Neural progenitor cell (in vitro differentiated cells): ENCODE data around the gene CACNG3. TPM values are rescaled to one million over a fixed set of nuclear protein-coding genes. Genes with fewer than 3 reads are reported as not detected.

Experiments used
- DNase-seq: peaks from one replicate; pipeline ENCODE4 v3.0.0-alpha.2; 2016; ENCODE audit warnings: low spot score
- H2AFZ ChIP-seq: fragments of 200-600 bp; sonication (generic); replicated peaks from 2 replicates; pipeline ENCODE4 v1.6.1; 2016; ENCODE audit warnings: antibody characterized with exemption
- H3F3A ChIP-seq: fragments of 200-600 bp; sonication (generic); 2 replicates; pipeline ENCODE4 v1.6.1; 2016; ENCODE audit warnings: antibody characterized with exemption, low read depth
- H3K27ac ChIP-seq: fragments of 200-600 bp; sonication (generic); 2 replicates; pipeline ENCODE4 v1.5.1; 2016; ENCODE audit warnings: mild to moderate bottlenecking
- H3K27me3 ChIP-seq: fragments of 200-600 bp; sonication (generic); 2 replicates; pipeline ENCODE4 v1.6.1; 2016; ENCODE audit warnings: mild to moderate bottlenecking, moderate library complexity
- H3K36me3 ChIP-seq: fragments of 200-600 bp; sonication (generic); 2 replicates; pipeline ENCODE4 v1.5.1; 2016
- H3K4me1 ChIP-seq: fragments of 200-600 bp; sonication (generic); 2 replicates; pipeline ENCODE4 v1.6.1; 2016; ENCODE audit warnings: mixed run types
- H3K4me2 ChIP-seq: fragments of 200-600 bp; sonication (generic); 2 replicates; pipeline ENCODE4 v1.6.1; 2016
- H3K4me3 ChIP-seq: fragments of 200-600 bp; sonication (generic); 2 replicates; pipeline ENCODE4 v1.5.1; 2016
- H3K79me2 ChIP-seq: fragments of 200-600 bp; sonication (generic); 2 replicates; pipeline ENCODE4 v1.6.1; 2016; ENCODE audit warnings: low read depth
- H3K9ac ChIP-seq: fragments of 200-600 bp; sonication (generic); 2 replicates; pipeline ENCODE4 v1.6.1; 2016
- H3K9me3 ChIP-seq: fragments of 200-600 bp; sonication (generic); 2 replicates; pipeline ENCODE4 v1.5.1; 2016; ENCODE audit warnings: low read depth
- H4K20me1 ChIP-seq: fragments of 200-600 bp; sonication (generic); 2 replicates; pipeline ENCODE4 v1.6.1; 2016; ENCODE audit warnings: low read depth
- H3K27ac Mint-ChIP-seq: 3 replicates; pipeline ENCODE4 v1.8.0; 2021; ENCODE audit warnings: mixed read lengths
- H3K27me3 Mint-ChIP-seq: 2 replicates; pipeline ENCODE4 v1.8.0; 2022; ENCODE audit warnings: low read depth, mild to moderate bottlenecking, inconsistent platforms, moderate library complexity, mixed read lengths; ENCODE audit not compliant: insufficient read depth
- H3K36me3 Mint-ChIP-seq: 3 replicates; pipeline ENCODE4 v1.8.0; 2021; ENCODE audit warnings: mixed read lengths
- H3K4me1 Mint-ChIP-seq: 3 replicates; pipeline ENCODE4 v1.8.0; 2021; ENCODE audit warnings: mixed read lengths
- H3K4me3 Mint-ChIP-seq: 3 replicates; pipeline ENCODE4 v1.8.0; 2021; ENCODE audit warnings: mild to moderate bottlenecking, moderate library complexity, mixed read lengths
- H3K9me3 Mint-ChIP-seq: 3 replicates; pipeline ENCODE4 v1.8.0; 2020; ENCODE audit warnings: mixed read lengths
- CTCF ChIP-seq: fragments of 200-600 bp; sonication (generic); IDR thresholded peaks from 2 replicates; pipeline ENCODE4 v1.5.1; 2017; ENCODE audit warnings: antibody characterized with exemption, mild to moderate bottlenecking
- EZH2 ChIP-seq: fragments of 200-600 bp; sonication (generic); IDR thresholded peaks from 2 replicates; pipeline ENCODE4 v1.6.1; 2017; ENCODE audit warnings: antibody characterized with exemption, mild to moderate bottlenecking, moderate library complexity
- EZH2phosphoT487 ChIP-seq: fragments of 200-600 bp; sonication (generic); IDR thresholded peaks from 2 replicates; pipeline ENCODE4 v1.6.1; 2017; ENCODE audit warnings: antibody characterized with exemption
- total RNA-seq: library from RNA; depleted of rRNA; stranded (reverse); fragments of >200 nt; gene quantifications from 2 replicates; pipeline ENCODE4 v1.2.3, GENCODE V29; 2015; ENCODE audit warnings: low replicate concordance

CACNG3 gene
- total RNA-seq, 1 donor from 2014 or later: not detected

DNA sequence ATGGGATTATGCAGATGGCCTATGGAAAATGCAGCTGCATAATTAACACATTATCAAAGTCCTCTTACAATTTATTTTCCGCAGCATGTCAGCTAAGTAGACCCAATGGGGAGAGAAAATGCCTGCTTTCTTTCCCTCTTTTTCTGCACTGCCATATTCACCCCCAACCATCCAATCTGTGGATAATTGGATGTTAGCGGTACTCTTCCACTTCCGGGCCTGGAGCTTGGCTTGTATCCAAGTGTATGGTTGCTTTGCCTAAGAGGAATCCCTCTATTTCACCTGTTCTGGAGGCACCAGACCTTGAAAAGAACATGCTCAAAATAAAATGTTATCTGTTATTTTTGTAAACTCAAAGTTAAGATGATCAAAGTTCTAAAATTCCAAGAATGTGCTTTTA is 41.1 kb upstream of the CACNG3 start:
- Mint-ChIP-seq H3K27ac (no peak overlapping the region), H3K36me3 (no peaks in the 10 kb centered on the region), H3K27me3 (peaks cover 9% of the 10 kb centered on the region), H3K4me1 (peaks cover 5% of the 10 kb centered on the region), H3K4me3 (no peak overlapping the region), H3K9me3 (peaks cover 2% of the 10 kb centered on the region)
- Histone ChIP-seq H3K9ac (no peak overlapping the region), H3K9me3 (no peaks in the 10 kb centered on the region), H3K79me2 (no peaks in the 10 kb centered on the region), H3K27ac (no peak overlapping the region), H4K20me1 (peaks cover 7% of the 10 kb centered on the region), H3K27me3 (peaks cover 77% of the 10 kb centered on the region), H3K4me3 (no peak overlapping the region), H3F3A (peaks cover 7% of the 10 kb centered on the region), H2AFZ (no peak overlapping the region), H3K4me2 (no peak overlapping the region), H3K36me3 (no peaks in the 10 kb centered on the region), H3K4me1 (peaks cover 18% of the 10 kb centered on the region)
- no peak for DNase-seq
- TF ChIP-seq CTCF: no peak
- TF ChIP-seq EZH2phosphoT487: no peak
- no peak for TF ChIP-seq EZH2

- H3K27me3 Mint-ChIP-seq: peaks cover 8% of the 10 kb centered on the region
- no peak overlapping the region for H3K4me3 Mint-ChIP-seq
- no peak overlapping the region for H2AFZ ChIP-seq
- H3K27ac Mint-ChIP-seq: no peak overlapping the region
- DNase-seq: no peak
- H3K36me3 Mint-ChIP-seq: no peaks in the 10 kb centered on the region
- H3K4me1 Mint-ChIP-seq: peaks cover 5% of the 10 kb centered on the region
- peaks cover 18% of the 10 kb centered on the region for H3K4me1 ChIP-seq
- TF ChIP-seq EZH2 (no peak), CTCF (no peak), EZH2phosphoT487 (no peak)
- H3F3A ChIP-seq: peaks cover 7% of the 10 kb centered on the region
- peaks cover 7% of the 10 kb centered on the region for H4K20me1 ChIP-seq
- H3K9me3 ChIP-seq: no peaks in the 10 kb centered on the region
- H3K4me2 ChIP-seq: no peak overlapping the region
- no peak overlapping the region for H3K27ac ChIP-seq
- H3K9ac ChIP-seq: no peak overlapping the region
- H3K36me3 ChIP-seq: no peaks in the 10 kb centered on the region
- peaks cover 58% of the 10 kb centered on the region for H3K27me3 ChIP-seq
- H3K4me3 ChIP-seq: no peak overlapping the region
- no peaks in the 10 kb centered on the region for H3K79me2 ChIP-seq
- peaks cover 2% of the 10 kb centered on the region for H3K9me3 Mint-ChIP-seq
Measured at GRCh38 chr16:24216961-24217360, 39.2 kb upstream of the CACNG3 start.

GRCh38 chr16:24217461-24217860 is 38.7 kb upstream of the CACNG3 start:
- no peaks in the 10 kb centered on the region for H3K36me3 Mint-ChIP-seq
- Histone ChIP-seq H3K4me3 (no peak overlapping the region), H3K4me1 (peaks cover 18% of the 10 kb centered on the region), H3K27ac (no peak overlapping the region), H4K20me1 (peaks cover 7% of the 10 kb centered on the region), H2AFZ (no peak overlapping the region), H3K9me3 (no peaks in the 10 kb centered on the region), H3K9ac (no peak overlapping the region), H3K27me3 (peaks cover 53% of the 10 kb centered on the region), H3K36me3 (no peaks in the 10 kb centered on the region), H3K79me2 (no peaks in the 10 kb centered on the region), H3K4me2 (no peak overlapping the region), H3F3A (peaks cover 7% of the 10 kb centered on the region)
- DNase-seq: no peak
- H3K27me3 Mint-ChIP-seq: peaks cover 8% of the 10 kb centered on the region
- TF ChIP-seq EZH2 (no peak), CTCF (no peak), EZH2phosphoT487 (no peak)
- H3K9me3 Mint-ChIP-seq: peaks cover 2% of the 10 kb centered on the region
- H3K4me3 Mint-ChIP-seq: no peak overlapping the region
- peaks cover 5% of the 10 kb centered on the region for H3K4me1 Mint-ChIP-seq
- H3K27ac Mint-ChIP-seq: no peak overlapping the region
